NK-92 (cell line): ENCODE measurements around the gene PLN.

ENCODE experiments used
- DNase-seq: peaks from one replicate; lab custom pipeline; 2025; ENCODE audit not compliant: unreplicated experiment; lab: John Stamatoyannopoulos, UW

The PLN gene

GRCh38 chr6:118548136-118548535 lies at the start of gene PLN:
Gene PLN, plus strand, starts transcription at chr6:118548296. Its CDS starts 10,626 bp downstream, at chr6:118558922.
- DNase-seq, result no peak

GRCh38 chr6:118500130-118501015 lies 47.7 kb upstream of the PLN start:
- DNase-seq, result no peak

GRCh38 chr6:118501099-118501498 lies 47.0 kb upstream of the PLN start:
- DNase-seq, result no peak

- no peak for DNase-seq
These were observed 46.3 kb upstream of the PLN start for GRCh38 chr6:118501765-118502164.

- DNase-seq, result no peak
These were observed 45.9 kb upstream of the PLN start for GRCh38 chr6:118502169-118502568.

GRCh38 chr6:118504611-118505010 lies 43.5 kb upstream of the PLN start:
- no peak for DNase-seq

- no peak for DNase-seq
These were observed 42.4 kb upstream of the PLN start for GRCh38 chr6:118505656-118506055.

GRCh38 chr6:118506071-118506638 lies 41.9 kb upstream of the PLN start:
- no peak for DNase-seq

- no peak for DNase-seq
These were observed 40.5 kb upstream of the PLN start for GRCh38 chr6:118507636-118508035.

- no peak for DNase-seq
These were observed 39.0 kb upstream of the PLN start for GRCh38 chr6:118509009-118509617.

- DNase-seq, result no peak
These were observed 36.0 kb upstream of the PLN start for GRCh38 chr6:118511930-118512715.

GRCh38 chr6:118514689-118515088 lies 33.4 kb upstream of the PLN start:
- no peak for DNase-seq

GRCh38 chr6:118522422-118522821 lies 25.7 kb upstream of the PLN start:
- no peak for DNase-seq

- no peak for DNase-seq
These were observed 24.9 kb upstream of the PLN start for GRCh38 chr6:118523216-118523615.

GRCh38 chr6:118524686-118525085 lies 23.4 kb upstream of the PLN start:
- no peak for DNase-seq

- no peak for DNase-seq
These were observed 21.9 kb upstream of the PLN start for GRCh38 chr6:118525913-118526780.

- DNase-seq, result no peak
These were observed 20.0 kb upstream of the PLN start for GRCh38 chr6:118528129-118528528.

GRCh38 chr6:118529756-118530155 lies 18.3 kb upstream of the PLN start:
- DNase-seq, result no peak

GRCh38 chr6:118530942-118531341 lies 17.2 kb upstream of the PLN start:
- no peak for DNase-seq

GRCh38 chr6:118535176-118535844 lies 12.8 kb upstream of the PLN start:
- DNase-seq, result no peak
